Measurements from ENCODE around the gene RCOR1.

RCOR1 gene

DNA sequence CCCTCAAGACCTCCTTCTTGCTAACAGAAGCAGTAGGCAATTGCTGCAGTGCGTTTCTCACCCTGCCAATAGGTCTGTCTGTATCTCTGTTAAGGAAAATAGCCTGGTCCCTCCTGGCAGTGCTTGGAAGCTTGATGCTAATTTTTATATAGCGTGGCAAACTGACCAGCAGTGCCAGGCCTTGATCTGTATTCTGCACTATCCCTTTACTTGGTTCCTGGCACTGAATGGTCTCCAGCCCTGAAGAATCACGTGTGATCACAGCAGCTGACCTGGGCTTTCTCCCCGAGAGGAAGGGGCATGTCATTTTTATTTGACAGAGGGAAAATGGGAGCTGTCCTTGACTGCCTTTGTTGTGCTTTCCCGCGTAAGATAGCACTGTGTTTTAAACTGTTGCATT lies 136.1 kb downstream of the RCOR1 start:
- no peak for DNase-seq

GRCh38 chr14:102729268-102729667 lies 136.8 kb downstream of the RCOR1 start:
- DNase-seq: no peak

DNA sequence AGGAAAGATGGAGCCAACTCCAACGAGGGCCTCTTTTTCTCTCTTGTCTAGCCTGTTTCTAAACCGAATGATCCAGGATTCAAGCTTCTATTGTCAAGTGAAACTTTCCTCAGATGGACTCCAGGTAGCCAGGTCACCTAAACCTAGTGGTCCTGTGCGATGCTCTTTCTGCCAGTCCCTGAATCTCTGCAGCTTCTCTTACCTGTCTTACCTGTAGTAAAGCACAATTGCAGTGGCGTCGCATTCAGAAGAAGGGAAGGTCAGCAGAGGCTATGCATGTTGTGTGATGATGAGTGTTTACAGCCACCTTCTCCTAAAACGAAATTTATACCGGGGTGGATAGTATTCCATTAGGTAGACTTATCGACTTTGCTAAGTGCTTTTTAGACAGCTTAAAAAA lies 137.4 kb downstream of the RCOR1 start:
- DNase-seq: no peak

DNA sequence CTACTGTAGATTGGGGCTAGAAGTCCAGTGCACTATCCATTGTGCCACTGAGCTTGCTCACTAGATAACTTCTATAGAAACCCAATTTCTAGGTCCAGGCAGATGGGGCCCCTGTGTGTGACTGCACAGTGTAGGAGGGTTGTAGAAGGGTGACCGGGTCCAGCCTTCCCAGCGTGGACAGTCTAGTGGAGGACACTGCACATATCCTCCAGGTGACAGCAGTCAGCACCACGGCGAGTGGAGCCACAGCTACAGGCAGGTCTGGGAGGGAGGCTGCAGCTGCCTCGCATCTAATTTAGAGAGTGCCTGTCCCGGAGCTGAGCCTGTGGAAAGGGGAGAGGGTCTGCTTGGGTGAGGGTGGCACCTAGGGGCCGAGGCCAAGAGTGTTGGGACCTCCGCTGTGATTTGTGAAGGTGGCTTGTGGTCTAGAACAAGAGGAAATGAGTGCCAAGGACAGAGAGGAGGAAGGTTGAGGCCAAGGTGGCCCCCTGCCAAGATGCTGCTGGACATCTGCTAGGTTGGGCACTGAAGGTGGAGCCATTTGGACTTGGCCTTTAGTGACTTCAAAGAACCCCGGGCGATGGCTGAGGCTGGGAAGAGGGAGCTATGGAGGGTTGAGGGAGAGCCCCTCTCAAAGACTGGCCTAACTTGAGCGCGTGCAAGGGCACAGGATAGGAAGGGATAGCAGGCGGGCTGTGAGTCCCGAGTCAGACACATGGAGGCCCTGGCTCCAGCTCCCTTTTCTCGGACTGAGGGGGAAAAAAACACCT lies 138.8 kb downstream of the RCOR1 start:
- DNase-seq: no peak

GRCh38 chr14:102731871-102732800 lies 139.7 kb downstream of the RCOR1 start:
- no peak for DNase-seq

DNA sequence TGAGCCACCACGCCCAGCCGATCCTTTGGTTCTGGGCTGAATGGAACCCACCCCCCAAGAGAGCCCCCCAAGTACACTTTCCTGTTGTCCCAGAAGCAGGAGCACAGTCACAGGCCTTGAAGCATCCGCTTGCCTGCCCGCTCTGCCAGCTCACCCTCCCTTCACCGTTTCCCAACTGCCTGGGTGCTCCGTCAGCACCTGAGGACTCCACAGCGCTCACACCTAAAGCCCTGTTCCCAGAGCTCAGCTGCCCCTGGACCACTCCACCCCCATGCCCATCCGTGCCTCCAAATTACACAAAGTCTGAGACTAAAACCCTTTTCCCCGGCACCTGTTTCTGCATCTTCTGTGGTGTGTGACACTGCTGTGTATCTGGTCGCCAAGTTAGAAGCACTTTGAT lies 140.5 kb downstream of the RCOR1 start:
- DNase-seq: no peak

DNA sequence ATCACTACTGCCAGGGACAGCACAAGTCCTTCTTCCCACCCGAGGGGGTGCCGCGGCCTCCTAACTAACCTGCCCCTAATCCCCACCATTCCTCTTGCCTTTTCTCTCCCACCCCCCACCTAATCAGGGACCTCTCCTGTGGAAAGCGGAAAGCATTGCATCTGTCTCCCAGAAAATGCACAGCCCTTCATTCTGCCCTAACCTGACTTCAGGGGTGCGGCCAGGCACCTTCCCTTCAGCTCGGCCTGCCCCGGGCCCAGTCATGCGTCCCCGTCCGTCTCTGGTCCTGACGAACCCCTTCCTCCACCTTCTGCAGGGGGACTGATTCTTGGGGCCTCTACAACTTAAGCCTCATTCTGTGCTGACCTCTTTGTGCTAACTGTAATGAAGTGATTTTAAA lies 140.9 kb downstream of the RCOR1 start:
- no peak for DNase-seq

DNA sequence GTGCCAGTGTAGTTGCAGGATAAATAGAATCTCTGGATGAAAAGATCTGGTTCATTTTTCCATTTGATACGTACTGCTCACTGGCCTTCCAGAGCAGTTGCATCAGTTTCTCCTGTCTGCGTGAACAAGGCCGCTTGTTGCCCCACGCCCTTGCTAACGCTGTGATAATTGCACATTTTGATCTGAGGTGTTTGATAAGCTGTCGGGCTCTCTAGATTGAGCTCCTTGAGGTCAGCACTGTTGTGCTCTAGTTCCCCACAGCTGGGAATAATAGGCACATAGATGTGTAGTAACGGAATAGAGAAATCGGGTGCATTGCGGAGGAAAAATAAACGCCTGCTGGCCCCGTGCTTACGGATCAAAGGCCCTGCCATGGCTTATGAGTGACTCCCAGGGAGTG lies 142.0 kb downstream of the RCOR1 start:
- DNase-seq: no peak

DNA sequence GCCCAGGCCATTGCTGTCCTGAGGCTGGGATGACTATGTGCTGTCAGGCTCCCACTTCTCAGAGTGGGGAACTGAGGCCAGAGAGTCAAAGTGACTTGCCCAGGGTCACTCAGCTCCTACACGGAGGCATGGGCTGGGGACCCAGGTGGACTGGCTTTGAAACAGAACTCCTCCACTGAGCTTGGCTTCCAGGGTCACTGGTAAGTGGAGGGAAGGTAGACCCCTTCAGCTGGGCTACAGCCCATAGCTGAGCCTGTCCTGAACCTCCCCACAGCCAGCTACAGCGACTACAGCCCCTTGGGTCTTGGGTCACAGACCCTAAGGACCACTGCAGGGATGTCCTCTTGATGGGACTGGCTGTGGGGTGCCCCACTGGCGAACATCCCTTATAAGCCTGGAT lies 144.5 kb downstream of the RCOR1 start:
- no peak for DNase-seq

GRCh38 chr14:102737402-102738372 lies 145.2 kb downstream of the RCOR1 start:
- DNase-seq: no peak

DNA sequence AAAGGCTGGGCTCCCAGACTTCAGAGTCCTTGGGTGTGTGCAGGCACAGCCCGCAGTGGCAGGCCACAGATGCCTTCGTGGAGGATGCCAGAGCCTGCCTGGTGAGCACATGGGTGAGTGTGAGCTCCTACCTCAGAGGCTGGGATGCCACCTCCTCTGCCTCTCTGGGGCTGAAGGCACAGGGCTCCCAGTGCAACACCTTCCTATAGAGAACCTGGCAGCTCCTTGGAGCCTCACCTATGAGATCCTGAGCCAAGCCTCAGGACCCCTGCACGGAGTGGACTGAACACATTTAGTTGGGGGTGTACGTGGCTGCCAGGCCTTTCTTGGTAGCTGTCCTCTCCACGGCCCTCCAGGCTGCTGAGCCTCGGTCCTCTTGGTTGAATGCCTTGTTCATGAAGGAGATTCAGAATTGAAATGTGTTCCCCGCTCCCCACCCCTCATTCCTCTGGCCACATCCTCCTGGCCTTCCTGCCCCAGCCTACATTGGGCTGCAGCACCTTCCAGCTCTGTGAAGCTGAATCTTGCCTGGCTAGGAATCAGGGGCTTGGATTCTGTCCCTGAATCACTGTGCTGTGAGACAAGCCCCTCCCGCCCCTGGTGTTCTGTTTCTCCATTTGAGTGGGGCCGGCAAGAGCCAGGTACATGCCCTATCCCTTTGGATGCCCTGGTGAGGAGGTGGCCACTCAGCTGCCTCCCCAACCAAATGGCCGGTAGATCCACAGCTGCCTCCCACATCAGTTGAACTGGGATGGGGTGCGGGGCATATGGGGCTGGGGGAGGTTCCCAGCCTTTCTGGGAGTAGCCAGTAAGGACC lies 146.1 kb downstream of the RCOR1 start:
- DNase-seq: no peak

DNA sequence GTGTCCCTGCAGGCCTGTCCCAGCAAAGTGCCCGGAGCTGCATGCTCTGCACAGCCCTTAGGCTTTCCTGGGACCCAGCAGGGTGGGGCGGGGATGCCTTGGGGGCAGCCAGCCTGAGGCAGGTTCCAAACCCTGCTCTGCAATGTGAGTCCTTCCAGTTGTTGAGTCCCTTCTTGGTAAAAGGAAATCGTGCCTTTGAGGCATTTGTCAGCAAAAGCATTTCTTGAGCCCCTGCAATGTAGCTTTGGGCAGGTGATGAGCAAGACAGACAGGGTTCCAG lies 146.7 kb downstream of the RCOR1 start:
- no peak for DNase-seq

DNA sequence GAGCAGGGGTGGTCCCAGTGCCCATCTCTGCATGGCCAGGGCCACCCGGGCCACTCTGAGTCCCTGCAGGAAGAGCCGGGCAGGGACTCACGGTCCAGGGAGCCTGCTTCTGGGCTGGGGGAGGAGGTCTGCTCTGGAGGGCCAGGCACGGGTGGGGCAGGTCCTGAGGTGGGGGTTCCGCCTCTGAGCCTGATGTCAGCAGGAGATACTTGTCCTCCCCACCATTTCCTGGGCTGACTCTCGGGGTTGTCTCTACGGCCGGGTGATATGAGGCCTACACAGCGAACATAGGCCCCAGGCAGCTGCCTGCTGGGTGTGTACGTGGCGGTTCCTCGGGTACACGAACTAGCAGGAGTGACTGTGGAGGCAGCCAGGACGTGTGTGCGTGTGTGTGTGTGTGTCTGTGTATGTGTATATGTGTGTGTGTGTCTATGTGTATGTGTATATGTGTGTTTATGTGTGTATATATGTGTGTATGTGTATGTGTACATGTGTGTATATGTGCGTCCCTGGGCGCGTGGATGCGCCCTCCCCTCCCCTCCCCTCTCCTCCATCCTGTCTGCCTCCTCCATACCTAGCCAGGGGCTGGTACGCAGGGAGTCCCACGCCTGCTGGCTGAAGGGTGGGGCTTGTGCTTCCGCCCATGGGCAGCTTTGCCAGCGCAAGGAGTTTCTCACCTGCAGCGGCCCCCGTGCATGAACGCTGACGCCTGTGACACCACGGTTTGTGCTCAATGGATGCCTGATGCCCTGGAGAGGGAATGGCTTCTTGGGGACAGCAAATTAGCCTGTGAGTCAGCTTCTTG lies 154.4 kb downstream of the RCOR1 start:
- no peak for DNase-seq

DNA sequence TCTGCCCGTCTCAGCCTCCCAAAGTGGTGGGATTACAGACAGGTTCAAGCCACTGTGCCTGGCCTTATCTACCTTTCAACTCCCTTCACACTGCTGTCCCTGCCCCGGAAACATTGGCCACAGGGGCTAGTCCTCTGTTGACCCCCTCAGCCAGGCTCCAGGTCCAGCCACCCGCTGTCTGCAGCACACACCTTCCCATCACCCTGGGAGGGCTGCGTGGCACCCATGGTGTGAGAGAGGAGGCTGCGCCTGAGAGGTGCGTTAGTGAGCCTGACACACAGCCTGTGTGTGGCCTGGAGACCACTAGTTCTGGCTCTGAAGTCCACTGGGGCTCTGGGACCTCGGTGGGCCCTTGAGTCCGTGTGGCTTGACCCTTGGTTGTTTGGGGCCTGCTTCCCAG lies 156.4 kb downstream of the RCOR1 start:
- no peak for DNase-seq

- no peak for DNase-seq
These were observed 157.2 kb downstream of the RCOR1 start for GRCh38 chr14:102749393-102750305.

DNA sequence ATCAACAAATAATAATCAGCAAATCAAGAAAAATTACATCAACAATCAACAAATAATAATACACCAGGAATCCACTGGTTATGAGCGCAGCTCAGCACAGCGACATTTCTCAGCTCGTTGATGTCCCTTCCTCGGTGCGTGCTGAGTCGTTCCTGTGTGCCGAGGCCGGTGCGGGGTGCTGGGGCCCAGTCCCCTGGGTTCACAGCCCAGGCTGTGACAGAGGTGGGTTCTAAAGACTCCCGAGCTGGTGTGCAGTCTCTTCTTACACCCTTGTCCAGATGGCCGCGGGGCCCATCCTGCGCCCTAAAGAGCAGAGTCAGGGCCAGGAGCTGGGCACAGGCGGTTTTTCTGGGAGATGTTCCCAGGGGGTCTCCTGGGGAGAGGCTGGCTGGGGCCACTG lies 157.9 kb downstream of the RCOR1 start:
- DNase-seq: no peak

DNA sequence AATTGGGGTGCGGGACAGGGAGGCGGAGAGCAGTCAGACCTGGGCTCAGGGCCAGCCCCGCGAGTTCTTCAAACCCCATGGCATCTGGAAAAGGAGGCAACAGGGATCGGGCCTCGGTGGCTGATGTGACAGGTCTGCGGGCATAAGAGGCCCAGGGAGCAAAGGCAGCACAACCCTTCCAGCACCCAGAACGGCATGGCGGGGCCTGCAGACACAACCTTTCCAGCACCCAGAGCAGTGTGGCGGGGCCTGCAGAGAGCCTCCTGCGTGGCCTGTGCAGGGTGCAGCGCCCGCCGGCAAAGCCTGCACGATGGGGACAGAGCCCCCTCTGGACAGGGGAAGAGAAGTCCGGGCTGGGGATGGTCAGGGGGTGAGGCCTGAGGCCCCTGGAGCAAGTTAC lies 158.6 kb downstream of the RCOR1 start:
- no peak for DNase-seq

DNA sequence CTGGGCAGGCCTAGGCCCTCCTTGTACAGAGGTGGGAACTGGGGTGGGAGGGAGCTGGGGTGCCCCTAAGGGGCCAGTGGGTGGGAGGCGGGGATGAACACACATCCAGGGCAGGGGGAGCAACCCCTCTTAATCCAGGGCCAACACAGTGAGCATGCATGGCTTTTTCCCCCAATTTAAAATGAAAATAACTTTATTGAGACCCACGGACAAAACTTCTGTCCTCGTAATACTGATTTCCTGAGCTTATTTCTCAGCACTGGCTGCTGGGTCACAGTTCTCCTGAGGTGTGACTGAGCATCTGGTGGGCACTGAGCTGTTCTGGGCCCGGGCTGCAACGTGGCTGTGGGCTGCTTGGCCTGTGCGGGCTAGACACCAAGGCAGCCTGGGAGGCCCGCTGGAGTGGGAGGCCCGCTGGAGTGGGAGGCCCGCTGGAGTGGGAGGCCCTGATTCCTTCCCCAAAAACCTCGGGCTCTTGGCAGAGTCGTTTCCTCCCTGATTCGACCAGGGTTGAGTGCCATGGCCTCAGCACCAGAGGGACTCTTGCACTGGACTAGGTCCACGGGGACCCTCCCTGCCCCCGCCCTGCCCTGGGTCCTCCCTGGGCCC lies 159.9 kb downstream of the RCOR1 start:
- DNase-seq: no peak

GRCh38 chr14:102754370-102755262 lies 162.2 kb downstream of the RCOR1 start:
- DNase-seq: no peak
